Gastrocnemius medialis (tissue), 4 donors: Measurements from ENCODE around the gene ARNT2.

ENCODE experiments used
- POLR2A ChIP-seq, 2 donors: fragments of 450-650 bp; IDR thresholded peaks; one replicate each; pipeline ENCODE4 v1.6.1; 2017; ENCODE audit warnings: antibody characterized with exemption in 2 of 2, mild to moderate bottlenecking in 2 of 2, moderate library complexity in 2 of 2
- TF ChIP-seq, protein P1 (sequence below), 5 experiments: fragments of 450-650 bp in 3 of 5; fragments of 200-600 bp in 2 of 5; sonication (generic) in 2 of 5; IDR thresholded peaks in 4 of 5; conservative IDR thresholded peaks in 1 of 5; 1 replicate in 4 of 5; 2 replicates in 1 of 5; pipeline ENCODE4 v1.5.1; 2016 to 2019; ENCODE audit warnings: antibody characterized with exemption in 5 of 5, mild to moderate bottlenecking in 3 of 5, moderate library complexity in 3 of 5

DNA sequence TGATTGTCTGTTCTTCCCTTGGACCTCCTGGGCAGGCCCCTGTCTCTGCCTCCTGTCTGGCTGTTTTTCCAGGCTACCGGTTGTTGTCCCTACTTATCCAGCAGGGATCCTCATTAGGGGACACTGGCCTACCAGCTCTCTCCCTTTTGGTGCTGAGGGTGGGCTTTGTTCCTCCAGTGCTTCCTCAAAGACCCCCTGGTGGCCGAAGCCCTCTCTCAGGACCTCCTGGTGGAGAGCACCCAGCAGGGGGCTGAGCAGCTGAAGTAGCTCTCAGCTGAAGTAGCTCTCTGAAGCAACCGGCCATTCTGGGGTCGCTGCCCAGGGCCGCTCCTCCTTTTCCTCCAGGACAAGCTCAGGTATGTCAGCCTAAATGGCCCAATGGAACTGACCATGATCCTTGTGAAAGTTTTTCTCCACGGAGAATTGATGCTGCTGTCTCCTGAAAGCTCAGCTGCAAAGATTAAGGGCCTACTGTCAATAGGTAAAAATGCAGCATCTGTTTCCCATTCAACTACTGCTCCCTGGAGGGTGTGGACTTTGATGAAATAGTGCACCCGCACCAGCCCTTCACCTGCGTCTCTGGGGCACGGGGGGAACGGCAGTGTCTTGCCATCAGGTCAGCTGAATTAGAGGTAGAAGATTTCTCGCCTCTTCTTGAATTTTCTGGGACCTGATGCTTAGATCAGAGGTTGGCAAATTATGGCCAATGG, 27.6 kb downstream of the ARNT2 start:
- TF ChIP-seq, protein P1, sequence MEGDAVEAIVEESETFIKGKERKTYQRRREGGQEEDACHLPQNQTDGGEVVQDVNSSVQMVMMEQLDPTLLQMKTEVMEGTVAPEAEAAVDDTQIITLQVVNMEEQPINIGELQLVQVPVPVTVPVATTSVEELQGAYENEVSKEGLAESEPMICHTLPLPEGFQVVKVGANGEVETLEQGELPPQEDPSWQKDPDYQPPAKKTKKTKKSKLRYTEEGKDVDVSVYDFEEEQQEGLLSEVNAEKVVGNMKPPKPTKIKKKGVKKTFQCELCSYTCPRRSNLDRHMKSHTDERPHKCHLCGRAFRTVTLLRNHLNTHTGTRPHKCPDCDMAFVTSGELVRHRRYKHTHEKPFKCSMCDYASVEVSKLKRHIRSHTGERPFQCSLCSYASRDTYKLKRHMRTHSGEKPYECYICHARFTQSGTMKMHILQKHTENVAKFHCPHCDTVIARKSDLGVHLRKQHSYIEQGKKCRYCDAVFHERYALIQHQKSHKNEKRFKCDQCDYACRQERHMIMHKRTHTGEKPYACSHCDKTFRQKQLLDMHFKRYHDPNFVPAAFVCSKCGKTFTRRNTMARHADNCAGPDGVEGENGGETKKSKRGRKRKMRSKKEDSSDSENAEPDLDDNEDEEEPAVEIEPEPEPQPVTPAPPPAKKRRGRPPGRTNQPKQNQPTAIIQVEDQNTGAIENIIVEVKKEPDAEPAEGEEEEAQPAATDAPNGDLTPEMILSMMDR (IDR thresholded peaks at IDR 0.05 in 4 of 5, conservative IDR thresholded peaks at IDR 0.05 in 1 of 5) = no peak
- TF ChIP-seq POLR2A (IDR thresholded peaks at IDR 0.05) = no peak
